HG02852 (cell line): ENCODE measurements around the gene TBPL1.

Source experiments
- ATAC-seq: cut with Tn5 transposase; IDR thresholded peaks from one replicate; pipeline ENCODE4 v1.9.1; 2021; ENCODE audit warnings: mild to moderate bottlenecking, moderate library complexity; ENCODE audit not compliant: unreplicated experiment

Gene TBPL1

GRCh38 chr6:134003542-134003951 is 50.5 kb downstream of the TBPL1 start:
- no peak for ATAC-seq

GRCh38 chr6:134004714-134005113 is 51.7 kb downstream of the TBPL1 start:
- ATAC-seq, result no peak

GRCh38 chr6:134005800-134006199 is 52.8 kb downstream of the TBPL1 start:
- ATAC-seq, result no peak

- ATAC-seq, result no peak
Observed at GRCh38 chr6:134007077-134007476, 54.1 kb downstream of the TBPL1 start.

GRCh38 chr6:134009876-134010275 is 56.9 kb downstream of the TBPL1 start:
- no peak for ATAC-seq

GRCh38 chr6:134010400-134010799 is 57.4 kb downstream of the TBPL1 start:
- no peak for ATAC-seq

- ATAC-seq, result no peak
Observed at GRCh38 chr6:134010974-134011373, 58.0 kb downstream of the TBPL1 start.

GRCh38 chr6:134014588-134015137 is 61.6 kb downstream of the TBPL1 start:
- ATAC-seq, result no peak

- ATAC-seq, result no peak
Observed at GRCh38 chr6:134015719-134016557, 62.9 kb downstream of the TBPL1 start.

- ATAC-seq, result no peak
Observed at GRCh38 chr6:134016558-134016814, 63.5 kb downstream of the TBPL1 start.

GRCh38 chr6:134020071-134020470 is 67.0 kb downstream of the TBPL1 start:
- no peak for ATAC-seq

- no peak for ATAC-seq
Observed at GRCh38 chr6:134020543-134020942, 67.5 kb downstream of the TBPL1 start.

GRCh38 chr6:134020968-134021367 is 67.9 kb downstream of the TBPL1 start:
- ATAC-seq, result no peak

GRCh38 chr6:134021396-134022122 is 68.5 kb downstream of the TBPL1 start:
- ATAC-seq, result no peak

GRCh38 chr6:134022650-134023049 is 69.6 kb downstream of the TBPL1 start:
- ATAC-seq, result no peak

GRCh38 chr6:134026597-134026996 is 73.6 kb downstream of the TBPL1 start:
- ATAC-seq, result no peak

GRCh38 chr6:134028438-134028837 is 75.4 kb downstream of the TBPL1 start:
- no peak for ATAC-seq

GRCh38 chr6:134029495-134030455 is 76.8 kb downstream of the TBPL1 start:
- no peak for ATAC-seq

GRCh38 chr6:134031696-134032255 is 78.8 kb downstream of the TBPL1 start:
- ATAC-seq, result no peak

GRCh38 chr6:134034478-134034877 is 81.5 kb downstream of the TBPL1 start:
- ATAC-seq, result no peak
